Measurements from ENCODE around the gene RASGRP4.
A peak's percentile ranks its signal among the peaks of the same experiment; 100 is the strongest.
"Not testable (repeated sequence)": the region's sequence is repeated elsewhere in the genome, so short reads cannot be mapped to it uniquely, and the experiment has no call there.

RASGRP4 gene

GRCh38 chr19:38440592-38440991 is 14.6 kb upstream of the RASGRP4 start:
- H3K9me3 ChIP-seq (ENCODE audit: low read length): no peaks in the 10 kb centered on the region
- no peak overlapping the region for H3K4me3 ChIP-seq (ENCODE audit: low read length)
- no peaks in the 10 kb centered on the region for H3K36me3 ChIP-seq (ENCODE audit: insufficient read depth, low read length)
- H3K4me1 ChIP-seq (ENCODE audit: insufficient read depth, low read length): no peaks in the 10 kb centered on the region
- no peaks in the 10 kb centered on the region for H3K27me3 ChIP-seq (ENCODE audit: insufficient read depth, low read length)
- no peak overlapping the region for H2AFZ ChIP-seq (ENCODE audit: low read depth, low read length)

GRCh38 chr19:38437917-38438316 is 11.9 kb upstream of the RASGRP4 start:
- Histone ChIP-seq H3K27me3 (ENCODE audit: insufficient read depth, low read length) (no peaks in the 10 kb centered on the region), H3K36me3 (ENCODE audit: insufficient read depth, low read length) (no peaks in the 10 kb centered on the region), H3K4me3 (ENCODE audit: low read length) (no peak overlapping the region), H3K4me1 (ENCODE audit: insufficient read depth, low read length) (peaks cover 16% of the 10 kb centered on the region), H3K9me3 (ENCODE audit: low read length) (no peaks in the 10 kb centered on the region), H2AFZ (ENCODE audit: low read depth, low read length) (no peak overlapping the region)

GRCh38 chr19:38437295-38437694 is 11.3 kb upstream of the RASGRP4 start:
- Histone ChIP-seq H3K4me3 (ENCODE audit: low read length) (no peak overlapping the region), H3K9me3 (ENCODE audit: low read length) (no peaks in the 10 kb centered on the region), H3K36me3 (ENCODE audit: insufficient read depth, low read length) (no peaks in the 10 kb centered on the region), H3K27me3 (ENCODE audit: insufficient read depth, low read length) (no peaks in the 10 kb centered on the region), H3K4me1 (ENCODE audit: insufficient read depth, low read length) (peaks cover 16% of the 10 kb centered on the region), H2AFZ (ENCODE audit: low read depth, low read length) (no peak overlapping the region)

- Histone ChIP-seq H3K27me3 (ENCODE audit: insufficient read depth, low read length) (no peaks in the 10 kb centered on the region), H3K9me3 (ENCODE audit: low read length) (no peaks in the 10 kb centered on the region), H3K4me3 (ENCODE audit: low read length) (peak overlapping the region; percentile 22)
Measured at GRCh38 chr19:38434549-38435051, 8.6 kb upstream of the RASGRP4 start.

GRCh38 chr19:38433268-38433733 is 7.3 kb upstream of the RASGRP4 start, which contains the start of gene RYR1:
Gene RYR1, plus strand, starts transcription at chr19:38433691. Its CDS starts 139 bp downstream, at chr19:38433830.
- peak within 1 kb of the TSS; percentile 9 for H3K4me3 ChIP-seq (ENCODE audit: low read length)
- H3K36me3 ChIP-seq (ENCODE audit: insufficient read depth, low read length): no peaks in the 10 kb centered on the region
- no peaks in the 10 kb centered on the region for H3K9me3 ChIP-seq (ENCODE audit: low read length)
- no peak within 1 kb of the TSS for H2AFZ ChIP-seq (ENCODE audit: low read depth, low read length)
- H3K4me1 ChIP-seq (ENCODE audit: insufficient read depth, low read length): peaks cover 16% of the 10 kb centered on the region
- peaks cover 3% of the 10 kb centered on the region for H3K27me3 ChIP-seq (ENCODE audit: insufficient read depth, low read length)

More at GRCh38 chr19:38434549-38435051, 8.6 kb upstream of the RASGRP4 start:
- peak overlapping the region; percentile 5 for H2AFZ ChIP-seq (ENCODE audit: low read depth, low read length)
- no peaks in the 10 kb centered on the region for H3K36me3 ChIP-seq (ENCODE audit: insufficient read depth, low read length)
- H3K4me1 ChIP-seq (ENCODE audit: insufficient read depth, low read length): peaks cover 16% of the 10 kb centered on the region

- Histone ChIP-seq H3K27me3 (ENCODE audit: insufficient read depth, low read length) (peaks cover 4% of the 10 kb centered on the region), H3K4me3 (ENCODE audit: low read length) (no peak overlapping the region), H2AFZ (ENCODE audit: low read depth, low read length) (no peak overlapping the region), H3K9me3 (ENCODE audit: low read length) (no peaks in the 10 kb centered on the region), H3K36me3 (ENCODE audit: insufficient read depth, low read length) (no peaks in the 10 kb centered on the region), H3K4me1 (ENCODE audit: insufficient read depth, low read length) (peaks cover 16% of the 10 kb centered on the region)
Measured at GRCh38 chr19:38430931-38431330, 4.9 kb upstream of the RASGRP4 start.

GRCh38 chr19:38429811-38430156 is 3.8 kb upstream of the RASGRP4 start:
- Histone ChIP-seq H3K27me3 (ENCODE audit: insufficient read depth, low read length) (peaks cover 12% of the 10 kb centered on the region), H3K36me3 (ENCODE audit: insufficient read depth, low read length) (no peaks in the 10 kb centered on the region), H3K4me3 (ENCODE audit: low read length) (no peak overlapping the region), H3K4me1 (ENCODE audit: insufficient read depth, low read length) (peaks cover 11% of the 10 kb centered on the region), H3K9me3 (ENCODE audit: low read length) (no peaks in the 10 kb centered on the region), H2AFZ (ENCODE audit: low read depth, low read length) (no peak overlapping the region)

GRCh38 chr19:38429055-38429810 is 3.2 kb upstream of the RASGRP4 start:
- peaks cover 6% of the 10 kb centered on the region for H3K4me1 ChIP-seq (ENCODE audit: insufficient read depth, low read length)
- H2AFZ ChIP-seq (ENCODE audit: low read depth, low read length): no peak overlapping the region
- H3K4me3 ChIP-seq (ENCODE audit: low read length): no peak overlapping the region
- H3K36me3 ChIP-seq (ENCODE audit: insufficient read depth, low read length): no peaks in the 10 kb centered on the region
- H3K9me3 ChIP-seq (ENCODE audit: low read length): no peaks in the 10 kb centered on the region
- peaks cover 12% of the 10 kb centered on the region for H3K27me3 ChIP-seq (ENCODE audit: insufficient read depth, low read length)

- not testable (repeated sequence) for H3K36me3 ChIP-seq (ENCODE audit: insufficient read depth, low read length); H3K4me3 ChIP-seq (ENCODE audit: low read length); H3K9me3 ChIP-seq (ENCODE audit: low read length); H3K4me1 ChIP-seq (ENCODE audit: insufficient read depth, low read length); H2AFZ ChIP-seq (ENCODE audit: low read depth, low read length)
- peaks cover 12% of the 10 kb centered on the region for H3K27me3 ChIP-seq (ENCODE audit: insufficient read depth, low read length)
Measured at GRCh38 chr19:38427035-38427677, 1.1 kb upstream of the RASGRP4 start.

- H3K9me3 ChIP-seq (ENCODE audit: low read length): no peaks in the 10 kb centered on the region
- H3K4me3 ChIP-seq (ENCODE audit: low read length): no peak overlapping the region
- H3K36me3 ChIP-seq (ENCODE audit: insufficient read depth, low read length): no peaks in the 10 kb centered on the region
- peaks cover 12% of the 10 kb centered on the region for H3K27me3 ChIP-seq (ENCODE audit: insufficient read depth, low read length)
- H2AFZ ChIP-seq (ENCODE audit: low read depth, low read length): no peak overlapping the region
- H3K4me1 ChIP-seq (ENCODE audit: insufficient read depth, low read length): no peaks in the 10 kb centered on the region
Measured at GRCh38 chr19:38425222-38425809, 703 bp downstream of the RASGRP4 start.

- H3K36me3 ChIP-seq (ENCODE audit: insufficient read depth, low read length): no peaks in the 10 kb centered on the region
- no peaks in the 10 kb centered on the region for H3K4me1 ChIP-seq (ENCODE audit: insufficient read depth, low read length)
- H3K4me3 ChIP-seq (ENCODE audit: low read length): no peak overlapping the region
- H3K27me3 ChIP-seq (ENCODE audit: insufficient read depth, low read length): peaks cover 9% of the 10 kb centered on the region
- H3K9me3 ChIP-seq (ENCODE audit: low read length): no peaks in the 10 kb centered on the region
- H2AFZ ChIP-seq (ENCODE audit: low read depth, low read length): no peak overlapping the region
Measured at GRCh38 chr19:38424272-38424671, 1.7 kb downstream of the RASGRP4 start.

GRCh38 chr19:38422438-38422837 is 3.6 kb downstream of the RASGRP4 start:
- no peaks in the 10 kb centered on the region for H3K9me3 ChIP-seq (ENCODE audit: low read length)
- H3K4me3 ChIP-seq (ENCODE audit: low read length): no peak overlapping the region
- no peak overlapping the region for H2AFZ ChIP-seq (ENCODE audit: low read depth, low read length)
- peaks cover 3% of the 10 kb centered on the region for H3K4me1 ChIP-seq (ENCODE audit: insufficient read depth, low read length)
- no peaks in the 10 kb centered on the region for H3K36me3 ChIP-seq (ENCODE audit: insufficient read depth, low read length)
- H3K27me3 ChIP-seq (ENCODE audit: insufficient read depth, low read length): peaks cover 19% of the 10 kb centered on the region

- H3K27me3 ChIP-seq (ENCODE audit: insufficient read depth, low read length): peaks cover 24% of the 10 kb centered on the region
- H3K4me1 ChIP-seq (ENCODE audit: insufficient read depth, low read length): peaks cover 3% of the 10 kb centered on the region
- H3K9me3 ChIP-seq (ENCODE audit: low read length): no peaks in the 10 kb centered on the region
- no peak overlapping the region for H3K4me3 ChIP-seq (ENCODE audit: low read length)
- no peak overlapping the region for H2AFZ ChIP-seq (ENCODE audit: low read depth, low read length)
- no peaks in the 10 kb centered on the region for H3K36me3 ChIP-seq (ENCODE audit: insufficient read depth, low read length)
Measured at GRCh38 chr19:38421856-38422255, 4.2 kb downstream of the RASGRP4 start.
